Spleen (tissue), 11 donors: ENCODE measurements around the gene TSPAN3. TPM values are rescaled to one million over a fixed set of nuclear protein-coding genes. Genes with fewer than 3 reads are reported as not detected.

Experiments
- DNase-seq: peaks from one replicate; pipeline ENCODE4 v3.0.0-alpha.2; 2020
- H3K27ac ChIP-seq, 8 donors: fragments of 200-600 bp; sonication (generic) in 7 of 8; 1 replicate in 4 of 8; 2 replicates in 4 of 8; pipeline versions ENCODE4 v1.5.0 to v1.8.0; 2016 to 2021; ENCODE audit warnings: inconsistent platforms in 4 of 8, mild to moderate bottlenecking in 4 of 8, moderate library complexity in 1 of 8
- H3K27me3 ChIP-seq, 7 donors: fragments of 200-600 bp; sonication (generic) in 6 of 7; replicated peaks in 1 of 7; 1 replicate in 4 of 7; 2 replicates in 3 of 7; pipeline versions ENCODE4 v1.5.0 to v1.8.0; 2016 to 2021; ENCODE audit warnings: inconsistent platforms in 3 of 7, mild to moderate bottlenecking in 1 of 7
- H3K36me3 ChIP-seq, 6 donors: fragments of 200-600 bp; sonication (generic) in 5 of 6; 1 replicate in 4 of 6; 2 replicates in 2 of 6; pipeline versions ENCODE4 v1.5.0 to v1.8.0; 2016 to 2021; ENCODE audit warnings: inconsistent platforms in 2 of 6
- H3K4me1 ChIP-seq, 6 donors: fragments of 200-600 bp; sonication (generic) in 5 of 6; 1 replicate in 3 of 6; 2 replicates in 3 of 6; pipeline versions ENCODE4 v1.5.0 to v1.8.0; 2016 to 2021; ENCODE audit warnings: inconsistent platforms in 3 of 6
- H3K4me3 ChIP-seq, 8 donors: fragments of 200-600 bp; sonication (generic) in 7 of 8; 1 replicate in 4 of 8; 2 replicates in 4 of 8; pipeline versions ENCODE4 v1.5.0 to v1.8.0; 2016 to 2021; ENCODE audit warnings: inconsistent platforms in 4 of 8, mild to moderate bottlenecking in 4 of 8, moderate library complexity in 2 of 8
- H3K9me3 ChIP-seq, 8 donors: fragments of 200-600 bp; sonication (generic) in 7 of 8; 1 replicate in 4 of 8; 2 replicates in 4 of 8; pipeline versions ENCODE4 v1.5.0 to v1.8.0; 2016 to 2021; ENCODE audit warnings: inconsistent platforms in 4 of 8
- POLR2A ChIP-seq, 3 donors: fragments of 450-650 bp; IDR thresholded peaks; one replicate each; pipeline ENCODE4 v1.5.1; 2017; ENCODE audit warnings: antibody characterized with exemption in 3 of 3, mild to moderate bottlenecking in 1 of 3
- POLR2AphosphoS5 ChIP-seq, 3 donors: sonication (generic); formaldehyde crosslinking; IDR thresholded peaks; one replicate each; pipeline ENCODE4 v1.5.1; 2017; ENCODE audit warnings: antibody characterized with exemption in 3 of 3
- WGBS, 5 donors: extraction: QIAGEN DNeasy Blood & Tissue Kit in 3 of 5; methylation state at CpG; one replicate each; pipeline versions ENCODE4 v1.1.5 to v1.1.7; 2013 to 2018; 5-methylcytosine and 5-hydroxymethylcytosine counted together
- intact Hi-C: fragments of 100-400 bp; cut with DNase I; formaldehyde crosslinking; loops from one replicate; pipeline ENCODE4 v1.15.0; 2023; ENCODE audit warnings: low total_unique reads
- polyA plus RNA-seq, 3 donors: library from polyadenylated mRNA; stranded (reverse); fragments of 200-250 nt; gene quantifications; one replicate each; pipeline ENCODE4 v1.2.1, GENCODE V29; 2013
- total RNA-seq, 7 donors: library from RNA; depleted of rRNA in 3 of 7; stranded (reverse); fragments of >200 nt in 3 of 7; fragmentation: NEBNext Ultra II Directional in 4 of 7; extraction: Animal tissue kit (Norgen Biotek cat#: 25700) in 4 of 7; gene quantifications; one replicate each; pipeline versions ENCODE4 v1.1.0 to v1.2.1, GENCODE V29; 2016 to 2021
- TF ChIP-seq, protein P1 (sequence below), 11 experiments: fragments of 200-600 bp in 7 of 11; fragments of 450-650 bp in 4 of 11; sonication (generic) in 4 of 11; IDR thresholded peaks in 8 of 11; conservative IDR thresholded peaks in 3 of 11; 1 replicate in 7 of 11; 2 replicates in 4 of 11; pipeline versions ENCODE4 v1.4.0 to v1.8.0; 2016 to 2021; ENCODE audit warnings: antibody characterized with exemption in 11 of 11, inconsistent platforms in 4 of 11, mild to moderate bottlenecking in 1 of 11
- donor health status: healthy with polysubstance abuse.
- donor health status: DM: no; HTN: no; CAD: no; lungs with moderate emphysema.
- donor health status: DM: no; HTN: no; CAD: no.
- donor health status: Bipolar disorder and iron deficiency.
- donor health status: healthy.
- donor health status: DM: no; HTN: no; CAD: no.
- donor health status: DM: yes; HTN: yes; CAD: no.

TSPAN3 gene
- total and polyA plus RNA-seq, 10 donors = 98.5 to 276 (median 141) TPM

DNA sequence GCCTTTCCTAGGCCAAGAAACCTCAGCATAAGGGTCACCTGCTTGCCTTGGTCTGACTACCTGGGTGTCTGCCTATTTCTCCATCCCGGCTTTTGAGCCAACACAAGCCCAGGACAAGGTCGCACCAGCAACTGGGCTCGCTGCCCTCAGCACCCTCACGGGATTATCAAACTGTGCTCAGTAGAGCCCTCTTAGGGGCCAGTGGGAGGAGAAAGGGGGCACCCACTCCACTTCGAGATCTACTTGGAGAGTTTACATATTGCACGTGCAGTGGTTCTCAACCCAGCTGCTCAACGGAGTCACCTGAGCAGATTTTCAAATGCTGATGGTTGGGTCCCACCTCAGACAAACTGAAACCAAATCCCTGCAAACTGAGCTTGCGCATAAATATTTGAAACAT is 31.1 kb downstream of the TSPAN3 start:
- Histone ChIP-seq H3K27ac (no peak overlapping the region), H3K27me3 (no peaks in the 10 kb centered on the region), H3K4me1 (peaks cover 0 to 27% (median 8%) of the 10 kb centered on the region in 6 donors), H3K9me3 (no peaks in the 10 kb centered on the region), H3K4me3 (no peak overlapping the region), H3K36me3 (peaks cover 3 to 67% (median 37%) of the 10 kb centered on the region in 6 donors)
- no peak for DNase-seq
- TF ChIP-seq POLR2A (IDR thresholded peaks at IDR 0.05) = no peak
- TF ChIP-seq POLR2AphosphoS5 (IDR thresholded peaks at IDR 0.05) = no peak
- TF ChIP-seq, protein P1, sequence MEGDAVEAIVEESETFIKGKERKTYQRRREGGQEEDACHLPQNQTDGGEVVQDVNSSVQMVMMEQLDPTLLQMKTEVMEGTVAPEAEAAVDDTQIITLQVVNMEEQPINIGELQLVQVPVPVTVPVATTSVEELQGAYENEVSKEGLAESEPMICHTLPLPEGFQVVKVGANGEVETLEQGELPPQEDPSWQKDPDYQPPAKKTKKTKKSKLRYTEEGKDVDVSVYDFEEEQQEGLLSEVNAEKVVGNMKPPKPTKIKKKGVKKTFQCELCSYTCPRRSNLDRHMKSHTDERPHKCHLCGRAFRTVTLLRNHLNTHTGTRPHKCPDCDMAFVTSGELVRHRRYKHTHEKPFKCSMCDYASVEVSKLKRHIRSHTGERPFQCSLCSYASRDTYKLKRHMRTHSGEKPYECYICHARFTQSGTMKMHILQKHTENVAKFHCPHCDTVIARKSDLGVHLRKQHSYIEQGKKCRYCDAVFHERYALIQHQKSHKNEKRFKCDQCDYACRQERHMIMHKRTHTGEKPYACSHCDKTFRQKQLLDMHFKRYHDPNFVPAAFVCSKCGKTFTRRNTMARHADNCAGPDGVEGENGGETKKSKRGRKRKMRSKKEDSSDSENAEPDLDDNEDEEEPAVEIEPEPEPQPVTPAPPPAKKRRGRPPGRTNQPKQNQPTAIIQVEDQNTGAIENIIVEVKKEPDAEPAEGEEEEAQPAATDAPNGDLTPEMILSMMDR (IDR thresholded peaks at IDR 0.05 in 8 of 11, conservative IDR thresholded peaks at IDR 0.05 in 3 of 11) = no peak
- intact Hi-C loops = no loop called here
- 95 to 96% (median 96%) methylated on average over 5 to 8 of the region's 8 CpGs; no CpG with 5 or more reads in 2 of the 5 donors for WGBS, 5 donors

DNA sequence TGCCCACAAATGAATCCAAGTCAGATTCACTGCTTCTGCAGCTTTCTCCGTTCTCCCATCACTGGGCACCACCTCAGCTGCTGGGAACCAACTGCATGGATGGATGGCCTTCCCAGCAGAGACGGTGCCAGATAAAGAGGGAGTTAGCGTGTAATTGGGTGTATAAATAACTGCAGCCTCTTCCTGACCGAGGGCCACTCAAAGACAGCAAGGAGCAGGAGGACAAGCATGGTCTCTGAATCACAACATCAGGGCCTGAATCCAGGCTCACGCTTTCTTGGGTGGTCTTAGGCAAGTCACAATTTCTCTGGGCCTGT is 31.7 kb downstream of the TSPAN3 start:
- Histone ChIP-seq H3K9me3 (no peaks in the 10 kb centered on the region), H3K4me1 (peaks cover 0 to 23% (median 8%) of the 10 kb centered on the region in 6 donors), H3K4me3 (no peak overlapping the region), H3K27me3 (no peaks in the 10 kb centered on the region), H3K36me3 (peaks cover 3 to 67% (median 34%) of the 10 kb centered on the region in 6 donors), H3K27ac (no peak overlapping the region)
- DNase-seq = no peak
- TF ChIP-seq POLR2A (IDR thresholded peaks at IDR 0.05) (no peak), POLR2AphosphoS5 (IDR thresholded peaks at IDR 0.05) (no peak)
- TF ChIP-seq, protein P1 (IDR thresholded peaks at IDR 0.05 in 8 of 11, conservative IDR thresholded peaks at IDR 0.05 in 3 of 11) = no peak
- WGBS, 5 donors = 68 to 80% (median 79%) methylated on average over 4 to 5 of the region's 5 CpGs; no CpG with 5 or more reads in 2 of the 5 donors
- intact Hi-C loops = no loop called here

DNA sequence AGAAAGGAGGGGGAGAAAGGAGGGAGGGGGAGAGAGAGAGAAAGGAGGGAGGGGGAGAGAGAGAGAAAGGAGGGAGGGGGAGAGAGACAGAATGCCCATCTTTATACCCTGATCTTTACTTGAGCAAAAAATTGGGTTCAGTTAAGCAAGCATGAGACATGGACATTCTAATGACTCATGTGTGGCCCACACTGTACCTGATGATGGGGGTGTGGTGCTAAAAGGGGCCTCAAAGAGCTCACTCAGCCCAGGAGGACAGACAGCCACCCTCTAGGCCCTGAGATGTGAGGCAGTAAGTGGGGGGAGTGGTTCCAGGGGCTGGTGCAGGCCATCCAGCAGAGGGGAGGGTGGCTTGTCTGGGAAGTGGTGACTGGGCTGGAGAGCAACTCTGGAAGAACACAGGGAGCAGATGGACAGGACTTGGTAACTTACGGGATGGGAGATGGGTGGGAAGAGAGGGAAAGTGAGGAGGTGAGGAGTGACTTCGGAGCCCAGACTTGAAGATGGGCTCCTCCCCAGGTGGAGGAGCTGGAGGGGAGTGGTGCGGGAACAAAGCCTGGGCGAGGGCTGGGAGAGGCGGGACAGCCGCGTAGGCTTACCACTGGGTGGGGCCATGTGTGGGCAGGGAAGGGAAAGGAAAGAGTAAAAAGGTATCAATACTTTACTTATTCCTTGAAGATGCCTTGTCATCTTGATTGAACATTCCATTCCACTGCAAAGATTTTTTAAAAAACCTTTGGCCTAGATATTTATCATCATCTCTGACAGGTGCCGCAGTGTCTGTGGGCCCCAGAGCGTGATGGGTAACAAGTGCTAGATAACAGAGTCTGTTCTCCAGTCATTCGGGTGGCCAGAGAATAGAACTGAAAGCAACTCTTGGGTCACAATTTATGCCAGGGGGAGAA is 32.3 kb downstream of the TSPAN3 start:
- H3K36me3 ChIP-seq = peaks cover 3 to 67% (median 36%) of the 10 kb centered on the region in 6 donors
- WGBS, 5 donors = 87 to 95% (median 93%) methylated on average over 8 to 10 of the region's 10 CpGs; no CpG with 5 or more reads in 2 of the 5 donors
- TF ChIP-seq POLR2A (IDR thresholded peaks at IDR 0.05) (no peak), POLR2AphosphoS5 (IDR thresholded peaks at IDR 0.05) (peak in 2 of 3 donors; percentile 27 to 35)
- TF ChIP-seq, protein P1 (IDR thresholded peaks at IDR 0.05 in 8 of 11, conservative IDR thresholded peaks at IDR 0.05 in 3 of 11) = no peak

More for the DNA sequence above, 32.3 kb downstream of the TSPAN3 start:
- DNase-seq = no peak
- Histone ChIP-seq H3K9me3 (no peaks in the 10 kb centered on the region), H3K4me1 (peaks cover 0 to 18% (median 6%) of the 10 kb centered on the region in 6 donors), H3K27ac (no peak overlapping the region), H3K27me3 (no peaks in the 10 kb centered on the region), H3K4me3 (no peak overlapping the region)
- intact Hi-C loops = no loop called here
